CD4-positive, alpha-beta T cell treated with Interleukin-6 at 100 ng/mL for 8 hours (primary cell): ENCODE measurements around the gene ALDH2.
"Not testable (repeated sequence)": the region's sequence is repeated elsewhere in the genome, so short reads cannot be mapped to it uniquely, and the experiment has no call there.

Experiments used
- DNase-seq: peaks from one replicate; pipeline ENCODE4 v3.0.0-alpha.2; 2020; ENCODE audit warnings: mixed read lengths, low spot score

Gene ALDH2

GRCh38 chr12:111788178-111788654 lies 21.5 kb downstream of the ALDH2 start:
- DNase-seq, result no peak

- no peak for DNase-seq
Observed at GRCh38 chr12:111789779-111790178, 23.0 kb downstream of the ALDH2 start.

- DNase-seq, result no peak
Observed at GRCh38 chr12:111791507-111791906, 24.8 kb downstream of the ALDH2 start.

- no peak for DNase-seq
Observed at GRCh38 chr12:111792155-111792855, 25.6 kb downstream of the ALDH2 start.

GRCh38 chr12:111792856-111793235 lies 26.1 kb downstream of the ALDH2 start:
- DNase-seq, result no peak

GRCh38 chr12:111798182-111798581 lies 31.4 kb downstream of the ALDH2 start:
- no peak for DNase-seq

- no peak for DNase-seq
Observed at GRCh38 chr12:111799758-111800157, 33.0 kb downstream of the ALDH2 start.

- no peak for DNase-seq
Observed at GRCh38 chr12:111803038-111803626, 36.4 kb downstream of the ALDH2 start.

- no peak for DNase-seq
Observed at GRCh38 chr12:111803851-111804250, 37.1 kb downstream of the ALDH2 start.

GRCh38 chr12:111806304-111806703 lies 39.6 kb downstream of the ALDH2 start:
- DNase-seq, result no peak

- DNase-seq, result no peak
Observed at GRCh38 chr12:111807232-111807631, 40.5 kb downstream of the ALDH2 start.

- DNase-seq, result peak; percentile 65
Observed at GRCh38 chr12:111812881-111813741, 46.4 kb downstream of the ALDH2 start.

- no peak for DNase-seq
Observed at GRCh38 chr12:111816065-111816615, 49.4 kb downstream of the ALDH2 start.

- DNase-seq, result not testable (repeated sequence)
Observed at GRCh38 chr12:111816898-111817297, 50.2 kb downstream of the ALDH2 start.

GRCh38 chr12:111818340-111818739 lies 51.6 kb downstream of the ALDH2 start:
- no peak for DNase-seq

GRCh38 chr12:111819191-111820158 lies 52.7 kb downstream of the ALDH2 start:
- no peak for DNase-seq

- not testable (repeated sequence) for DNase-seq
Observed at GRCh38 chr12:111820828-111821227, 54.1 kb downstream of the ALDH2 start.

GRCh38 chr12:111822886-111823285 lies 56.2 kb downstream of the ALDH2 start:
- no peak for DNase-seq

- DNase-seq, result no peak
Observed at GRCh38 chr12:111823891-111824290, 57.2 kb downstream of the ALDH2 start.

GRCh38 chr12:111824312-111824711 lies 57.6 kb downstream of the ALDH2 start:
- not testable (repeated sequence) for DNase-seq

GRCh38 chr12:111825509-111825908 lies 58.8 kb downstream of the ALDH2 start:
- DNase-seq, result no peak
